ENCODE measurements around the gene MELTF. TPM values are rescaled to one million over a fixed set of nuclear protein-coding genes. Genes with fewer than 3 reads are reported as not detected.
A peak's percentile ranks its signal among the peaks of the same experiment; 100 is the strongest.
"Not testable (repeated sequence)": the region's sequence is repeated elsewhere in the genome, so short reads cannot be mapped to it uniquely, and the experiment has no call there.

MELTF gene
- total RNA-seq (ENCODE audit: unreplicated experiment) = 31.8 TPM
- long read RNA-seq, transcript MELTF-202 (7 exons, 1,650 nt) = major isoform, 6 of 13 reads
- long read RNA-seq, partial matches to known transcripts = 0 of 13 reads
- long read RNA-seq, other reads (novel, unspliced or antisense) = 7 of 13 reads

DNA sequence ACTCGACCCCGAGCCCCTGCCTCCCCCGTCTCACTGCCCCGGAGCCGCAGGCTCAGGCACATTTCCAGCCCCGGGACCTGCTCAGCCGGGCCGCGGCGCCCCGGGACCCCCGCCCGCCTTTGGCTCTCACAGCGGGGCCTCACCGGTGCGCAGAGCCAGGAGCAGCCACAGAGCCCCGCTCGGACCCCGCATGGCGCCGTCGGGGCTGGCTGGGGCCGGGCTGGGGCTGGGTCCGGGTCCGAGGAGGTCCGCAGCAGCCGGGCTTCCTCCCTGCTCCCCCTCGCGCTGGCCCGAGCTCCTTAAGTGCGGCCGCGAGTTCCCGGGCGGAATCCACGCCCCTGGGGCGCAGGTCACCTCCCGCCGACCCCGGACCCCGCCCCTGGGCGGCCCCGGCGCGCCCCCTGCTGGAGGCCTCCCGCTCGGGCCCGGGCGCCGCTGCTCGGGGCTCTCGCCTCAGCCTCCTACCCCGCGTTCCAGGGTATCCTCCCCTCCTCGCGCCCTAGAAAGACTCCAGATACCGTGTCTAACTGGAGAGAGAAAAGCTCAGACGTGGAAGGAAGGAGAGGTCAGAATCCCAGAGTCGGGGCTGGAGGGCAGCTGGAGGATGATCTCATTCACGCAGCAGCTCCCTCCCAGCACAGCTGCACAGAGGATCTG lies at the start of gene MELTF:
MELTF (minus strand) TSS at position 307 of the 657 bp plus-strand sequence; CDS start at position 192, 115 bp downstream.
- peaks cover 22% of the 10 kb centered on the region for H3K27me3 Mint-ChIP-seq (ENCODE audit: unreplicated experiment)
- peaks cover 11% of the 10 kb centered on the region for H3K9me3 Mint-ChIP-seq (ENCODE audit: unreplicated experiment)
- no peaks in the 10 kb centered on the region for H3K36me3 Mint-ChIP-seq (ENCODE audit: unreplicated experiment)
- peak within 1 kb of the TSS; percentile 68 for H3K4me3 Mint-ChIP-seq (ENCODE audit: unreplicated experiment)
- peak; percentile 86 for DNase-seq
- no peak within 1 kb of the TSS for H3K27ac Mint-ChIP-seq (ENCODE audit: unreplicated experiment)
- TF ChIP-seq, protein P1, sequence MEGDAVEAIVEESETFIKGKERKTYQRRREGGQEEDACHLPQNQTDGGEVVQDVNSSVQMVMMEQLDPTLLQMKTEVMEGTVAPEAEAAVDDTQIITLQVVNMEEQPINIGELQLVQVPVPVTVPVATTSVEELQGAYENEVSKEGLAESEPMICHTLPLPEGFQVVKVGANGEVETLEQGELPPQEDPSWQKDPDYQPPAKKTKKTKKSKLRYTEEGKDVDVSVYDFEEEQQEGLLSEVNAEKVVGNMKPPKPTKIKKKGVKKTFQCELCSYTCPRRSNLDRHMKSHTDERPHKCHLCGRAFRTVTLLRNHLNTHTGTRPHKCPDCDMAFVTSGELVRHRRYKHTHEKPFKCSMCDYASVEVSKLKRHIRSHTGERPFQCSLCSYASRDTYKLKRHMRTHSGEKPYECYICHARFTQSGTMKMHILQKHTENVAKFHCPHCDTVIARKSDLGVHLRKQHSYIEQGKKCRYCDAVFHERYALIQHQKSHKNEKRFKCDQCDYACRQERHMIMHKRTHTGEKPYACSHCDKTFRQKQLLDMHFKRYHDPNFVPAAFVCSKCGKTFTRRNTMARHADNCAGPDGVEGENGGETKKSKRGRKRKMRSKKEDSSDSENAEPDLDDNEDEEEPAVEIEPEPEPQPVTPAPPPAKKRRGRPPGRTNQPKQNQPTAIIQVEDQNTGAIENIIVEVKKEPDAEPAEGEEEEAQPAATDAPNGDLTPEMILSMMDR (IDR thresholded peaks at IDR 0.05; ENCODE audit: partially characterized antibody, unreplicated experiment) = peak; percentile 93
- H3K4me1 Mint-ChIP-seq (ENCODE audit: low read depth, unreplicated experiment) = peaks cover 25% of the 10 kb centered on the region

DNA sequence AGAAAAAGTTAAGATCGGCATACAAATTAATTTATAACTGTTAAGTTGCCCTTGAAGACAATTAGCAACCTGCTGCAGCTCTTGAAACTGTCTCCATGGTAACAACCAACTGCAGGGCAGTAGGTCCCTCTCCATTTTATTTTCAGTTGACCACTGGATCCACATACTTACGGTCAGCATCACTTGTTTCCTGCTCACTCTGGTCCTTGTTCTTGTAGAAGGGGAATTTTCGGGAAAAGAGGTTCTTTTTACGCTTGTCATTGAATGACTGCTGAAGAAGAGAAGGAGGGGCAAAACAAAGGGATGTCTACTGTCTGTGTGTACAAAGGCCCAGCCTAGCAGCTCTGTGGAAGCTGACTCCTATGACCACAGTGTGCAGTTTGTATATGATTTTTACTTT lies 46.8 kb upstream of the MELTF start:
- TF ChIP-seq, protein P1 (IDR thresholded peaks at IDR 0.05; ENCODE audit: partially characterized antibody, unreplicated experiment) = no peak
- Mint-ChIP-seq H3K9me3 (ENCODE audit: unreplicated experiment) (no peaks in the 10 kb centered on the region), H3K27me3 (ENCODE audit: unreplicated experiment) (no peaks in the 10 kb centered on the region), H3K4me3 (ENCODE audit: unreplicated experiment) (no peak overlapping the region), H3K27ac (ENCODE audit: unreplicated experiment) (no peak overlapping the region), H3K36me3 (ENCODE audit: unreplicated experiment) (no peaks in the 10 kb centered on the region), H3K4me1 (ENCODE audit: low read depth, unreplicated experiment) (no peaks in the 10 kb centered on the region)
- DNase-seq = no peak

DNA sequence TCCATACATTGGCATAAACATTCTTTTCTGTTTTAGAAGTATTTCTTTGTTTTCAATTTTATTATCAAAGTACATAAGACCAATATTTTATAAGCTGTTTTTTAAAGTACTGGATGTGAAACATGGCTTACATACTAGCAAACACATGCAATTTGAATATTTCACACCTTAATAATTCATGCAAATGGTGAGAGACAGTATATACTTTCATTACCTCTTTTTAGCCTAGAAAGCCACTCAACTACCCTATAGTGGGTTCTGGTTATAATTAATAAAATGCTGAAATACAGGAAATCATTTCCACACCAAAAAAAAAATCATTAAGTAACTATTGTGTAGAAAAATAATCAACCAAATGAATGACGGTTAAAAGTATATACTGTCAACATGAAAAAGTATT lies 38.5 kb upstream of the MELTF start:
- Mint-ChIP-seq H3K4me1 (ENCODE audit: low read depth, unreplicated experiment) (no peaks in the 10 kb centered on the region), H3K27ac (ENCODE audit: unreplicated experiment) (no peak overlapping the region), H3K27me3 (ENCODE audit: unreplicated experiment) (no peaks in the 10 kb centered on the region), H3K36me3 (ENCODE audit: unreplicated experiment) (no peaks in the 10 kb centered on the region), H3K4me3 (ENCODE audit: unreplicated experiment) (no peak overlapping the region), H3K9me3 (ENCODE audit: unreplicated experiment) (peaks cover 2% of the 10 kb centered on the region)
- TF ChIP-seq, protein P1 (IDR thresholded peaks at IDR 0.05; ENCODE audit: partially characterized antibody, unreplicated experiment) = no peak
- no peak for DNase-seq

DNA sequence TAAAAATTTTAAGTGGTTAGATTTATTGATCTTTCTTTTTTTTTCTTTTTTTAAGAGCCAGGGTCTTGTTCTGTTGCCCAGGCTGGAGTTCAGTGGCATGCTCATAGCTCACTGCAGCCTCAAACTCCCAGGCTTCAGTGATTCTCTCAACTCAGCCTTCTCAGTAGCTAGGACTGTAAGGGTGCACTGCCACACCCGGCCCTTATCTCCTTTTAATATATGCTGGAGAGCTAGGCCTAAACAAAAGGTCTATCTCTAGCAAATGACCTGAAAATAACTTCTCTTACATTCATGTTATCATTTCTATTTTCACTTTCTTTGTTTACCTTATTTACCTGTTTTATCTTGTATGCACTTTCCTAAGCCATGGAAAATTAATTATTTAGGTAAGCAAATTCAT lies 35.2 kb upstream of the MELTF start:
- Mint-ChIP-seq H3K4me3 (ENCODE audit: unreplicated experiment) (no peak overlapping the region), H3K9me3 (ENCODE audit: unreplicated experiment) (peaks cover 2% of the 10 kb centered on the region), H3K4me1 (ENCODE audit: low read depth, unreplicated experiment) (no peaks in the 10 kb centered on the region), H3K36me3 (ENCODE audit: unreplicated experiment) (no peaks in the 10 kb centered on the region), H3K27me3 (ENCODE audit: unreplicated experiment) (no peaks in the 10 kb centered on the region), H3K27ac (ENCODE audit: unreplicated experiment) (no peak overlapping the region)
- DNase-seq = no peak
- TF ChIP-seq, protein P1 (IDR thresholded peaks at IDR 0.05; ENCODE audit: partially characterized antibody, unreplicated experiment) = no peak

DNA sequence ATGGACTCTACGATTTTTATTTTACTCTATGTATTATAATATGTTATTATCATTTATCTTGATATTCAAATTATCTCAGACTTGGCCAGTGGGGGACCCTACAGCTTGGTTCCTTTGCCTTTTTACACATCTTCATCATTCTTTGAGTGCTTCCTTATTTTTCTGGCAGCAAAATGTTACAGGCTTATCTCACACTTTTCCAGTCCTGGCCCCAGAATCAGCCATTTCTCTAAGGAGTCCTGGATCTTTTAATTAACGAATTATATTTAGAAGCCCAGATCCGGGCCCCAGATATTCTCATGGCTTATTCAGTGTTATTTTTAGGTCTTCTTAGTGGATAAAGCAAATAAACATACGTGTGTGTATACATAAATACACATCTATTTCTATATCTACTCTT lies 32.8 kb upstream of the MELTF start:
- Mint-ChIP-seq H3K36me3 (ENCODE audit: unreplicated experiment) (no peaks in the 10 kb centered on the region), H3K27me3 (ENCODE audit: unreplicated experiment) (peaks cover 1% of the 10 kb centered on the region), H3K4me3 (ENCODE audit: unreplicated experiment) (no peak overlapping the region), H3K4me1 (ENCODE audit: low read depth, unreplicated experiment) (no peaks in the 10 kb centered on the region), H3K27ac (ENCODE audit: unreplicated experiment) (no peak overlapping the region), H3K9me3 (ENCODE audit: unreplicated experiment) (peaks cover 2% of the 10 kb centered on the region)
- TF ChIP-seq, protein P1 (IDR thresholded peaks at IDR 0.05; ENCODE audit: partially characterized antibody, unreplicated experiment) = no peak
- no peak for DNase-seq

DNA sequence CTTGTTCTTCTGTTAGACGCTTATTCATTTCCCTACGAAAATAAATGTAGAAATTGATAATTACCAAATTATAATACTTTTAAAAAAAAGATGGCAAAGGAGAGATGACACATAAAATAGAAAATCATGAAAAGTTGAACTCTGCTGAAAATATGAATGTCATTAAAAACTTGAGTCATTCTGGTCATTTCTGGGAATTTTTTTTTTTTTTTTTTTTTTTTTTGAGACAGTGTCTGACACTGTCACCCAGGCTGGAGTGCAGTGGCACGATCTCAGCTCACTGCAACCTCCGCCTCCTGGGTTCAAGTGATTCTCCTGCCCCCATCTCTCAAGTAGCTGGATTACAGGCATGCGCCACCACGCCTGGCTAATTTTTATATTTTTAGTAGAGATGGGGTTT lies 22.0 kb upstream of the MELTF start:
- H3K27ac Mint-ChIP-seq (ENCODE audit: unreplicated experiment); H3K9me3 Mint-ChIP-seq (ENCODE audit: unreplicated experiment); DNase-seq; H3K4me1 Mint-ChIP-seq (ENCODE audit: low read depth, unreplicated experiment); H3K27me3 Mint-ChIP-seq (ENCODE audit: unreplicated experiment); H3K4me3 Mint-ChIP-seq (ENCODE audit: unreplicated experiment); H3K36me3 Mint-ChIP-seq (ENCODE audit: unreplicated experiment): not testable (repeated sequence)

All from glutamatergic neuron (in vitro differentiated cells).